ENCODE data around the gene PRSS12.

DNA sequence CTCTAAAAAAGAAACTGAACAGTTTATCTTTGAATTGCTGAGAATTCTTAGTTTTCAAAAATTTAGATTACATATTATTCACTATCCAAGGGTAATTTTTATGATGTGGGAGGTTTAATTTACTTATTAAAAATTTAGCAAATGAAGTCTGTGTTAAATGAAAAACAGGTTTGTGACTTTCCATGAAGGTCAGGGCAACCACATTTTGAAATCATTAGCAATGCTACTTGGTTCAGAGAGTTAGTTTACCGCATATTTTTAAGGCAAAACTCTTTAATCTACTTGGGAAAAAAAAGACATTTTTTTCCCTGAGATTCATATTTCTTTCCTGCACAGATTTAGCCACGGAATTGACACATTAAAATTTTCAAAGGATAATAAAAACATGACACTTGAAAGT is 37.3 kb upstream of the PRSS12 start:
- no peak for TF ChIP-seq EP300 (IDR thresholded peaks at IDR 0.05)
- TF ChIP-seq, protein P1, sequence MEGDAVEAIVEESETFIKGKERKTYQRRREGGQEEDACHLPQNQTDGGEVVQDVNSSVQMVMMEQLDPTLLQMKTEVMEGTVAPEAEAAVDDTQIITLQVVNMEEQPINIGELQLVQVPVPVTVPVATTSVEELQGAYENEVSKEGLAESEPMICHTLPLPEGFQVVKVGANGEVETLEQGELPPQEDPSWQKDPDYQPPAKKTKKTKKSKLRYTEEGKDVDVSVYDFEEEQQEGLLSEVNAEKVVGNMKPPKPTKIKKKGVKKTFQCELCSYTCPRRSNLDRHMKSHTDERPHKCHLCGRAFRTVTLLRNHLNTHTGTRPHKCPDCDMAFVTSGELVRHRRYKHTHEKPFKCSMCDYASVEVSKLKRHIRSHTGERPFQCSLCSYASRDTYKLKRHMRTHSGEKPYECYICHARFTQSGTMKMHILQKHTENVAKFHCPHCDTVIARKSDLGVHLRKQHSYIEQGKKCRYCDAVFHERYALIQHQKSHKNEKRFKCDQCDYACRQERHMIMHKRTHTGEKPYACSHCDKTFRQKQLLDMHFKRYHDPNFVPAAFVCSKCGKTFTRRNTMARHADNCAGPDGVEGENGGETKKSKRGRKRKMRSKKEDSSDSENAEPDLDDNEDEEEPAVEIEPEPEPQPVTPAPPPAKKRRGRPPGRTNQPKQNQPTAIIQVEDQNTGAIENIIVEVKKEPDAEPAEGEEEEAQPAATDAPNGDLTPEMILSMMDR (IDR thresholded peaks at IDR 0.05): no peak

Measured in ovary (tissue), 3 donors.